Measurements from ENCODE around the gene OTOGL.
"Not testable (repeated sequence)": the region's sequence is repeated elsewhere in the genome, so short reads cannot be mapped to it uniquely, and the experiment has no call there.

OTOGL gene

DNA sequence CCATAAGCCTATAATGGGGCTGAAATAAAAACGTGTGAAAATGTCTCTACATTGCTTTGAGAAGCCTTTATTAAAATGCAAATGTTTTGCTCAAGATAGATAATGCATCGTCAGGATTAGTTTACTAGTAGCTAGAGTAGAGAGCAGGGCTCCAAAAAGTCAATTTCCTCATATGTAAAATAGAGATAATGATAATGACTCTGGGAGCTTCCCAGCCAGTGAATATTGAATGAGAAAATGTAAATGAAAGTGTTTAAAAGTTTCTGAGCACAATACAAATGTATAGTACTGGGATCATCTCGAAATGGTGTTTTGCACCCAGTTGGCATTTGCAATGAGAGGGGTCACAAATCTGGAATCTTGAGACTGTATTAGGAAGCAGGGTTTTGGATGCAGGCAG, 135.3 kb downstream of the OTOGL start:
- no peak for DNase-seq

DNA sequence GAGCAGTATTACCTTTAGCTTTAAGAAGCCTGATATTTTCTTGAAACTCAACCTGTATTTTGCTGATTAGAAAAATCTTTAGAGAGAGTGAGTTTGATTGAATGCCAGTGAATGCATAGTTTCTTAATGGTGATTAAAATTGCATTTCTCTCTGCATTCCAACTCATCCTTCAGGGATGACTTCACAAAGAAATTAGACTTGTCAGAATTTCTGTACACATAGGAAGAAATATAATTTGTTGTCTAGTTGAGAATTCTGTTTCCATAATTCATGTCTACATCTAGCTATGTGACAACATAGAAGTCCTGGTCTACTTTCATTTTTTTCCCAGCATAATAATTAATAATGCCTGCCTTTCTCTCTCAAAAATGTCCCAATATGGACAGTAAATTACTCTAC, 136.6 kb downstream of the OTOGL start:
- DNase-seq: no peak

- DNase-seq: no peak
Observed at GRCh38 chr12:80239867-80240266, 140.5 kb downstream of the OTOGL start.

DNA sequence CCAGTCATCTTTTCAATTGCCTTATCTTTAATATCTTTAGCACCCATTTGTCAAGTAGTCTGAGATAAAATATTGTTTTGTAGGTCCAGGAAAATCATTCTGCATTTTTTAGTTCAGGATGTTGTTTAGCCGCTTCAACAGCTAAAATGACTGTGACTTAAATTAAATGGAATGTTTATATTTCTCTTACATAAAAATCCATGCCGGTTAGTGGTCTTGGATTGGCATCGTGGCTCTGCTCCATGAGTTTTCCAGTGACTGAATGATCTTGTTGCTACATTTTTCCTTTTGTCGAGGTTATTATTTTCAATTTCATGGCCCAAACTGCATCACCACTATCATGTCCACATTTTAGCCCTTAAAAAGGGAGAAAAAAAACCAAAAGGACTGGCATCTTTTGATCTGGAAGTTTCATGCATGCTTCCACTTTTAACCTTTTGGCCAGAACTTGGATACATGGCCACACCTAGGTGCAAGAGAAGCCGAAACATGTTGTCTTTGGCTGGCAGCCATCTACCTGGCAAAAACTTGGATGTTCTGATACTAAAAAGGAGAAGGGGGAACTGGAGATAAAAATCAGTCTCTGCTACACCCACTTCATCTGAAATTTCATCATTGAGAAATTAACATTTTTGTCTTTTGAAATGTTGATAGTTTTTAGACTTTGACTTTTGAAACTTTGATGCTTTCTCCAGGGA, 142.4 kb downstream of the OTOGL start:
- no peak for DNase-seq

DNA sequence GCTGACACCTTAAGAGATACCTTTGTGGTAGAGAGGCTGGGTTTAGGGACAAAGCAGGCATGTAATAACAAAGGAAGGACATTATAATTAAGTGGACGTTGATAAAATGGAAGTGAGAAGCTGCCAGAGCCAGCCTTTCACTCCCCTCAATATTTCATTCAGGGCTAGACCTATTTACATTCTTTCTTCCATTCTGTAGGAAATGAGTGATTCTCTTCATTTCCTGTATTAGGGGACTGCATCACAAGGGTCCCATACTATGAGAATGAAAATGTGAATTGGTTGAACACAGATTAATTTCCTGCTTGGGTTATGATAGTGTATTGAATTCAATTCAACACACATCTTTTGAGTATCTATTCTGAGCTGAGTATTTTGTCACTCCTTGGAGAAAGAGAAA, 143.0 kb downstream of the OTOGL start:
- no peak for DNase-seq

- DNase-seq: not testable (repeated sequence)
Observed at GRCh38 chr12:80249581-80249980, 150.2 kb downstream of the OTOGL start.

DNA sequence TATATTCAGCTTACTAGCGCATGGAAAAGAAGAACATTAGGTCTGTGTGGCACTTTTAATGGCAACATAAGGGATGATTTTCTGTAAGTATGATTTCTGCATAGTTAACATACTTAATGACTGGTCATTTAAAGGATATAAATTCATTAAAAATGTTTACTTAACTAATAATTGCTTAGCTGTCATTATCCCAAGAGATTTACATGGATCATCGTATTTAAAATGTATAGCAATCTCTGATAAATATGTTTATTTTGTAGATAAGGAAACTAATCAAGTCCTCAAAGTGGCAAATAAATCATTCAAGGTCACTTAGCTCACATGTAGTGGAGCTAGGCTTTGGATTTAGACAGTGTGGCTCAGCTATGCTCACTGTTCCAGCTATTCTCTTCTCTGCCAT, 158.6 kb downstream of the OTOGL start:
- no peak for DNase-seq

GRCh38 chr12:80260269-80260668, 160.9 kb downstream of the OTOGL start:
- no peak for DNase-seq

DNA sequence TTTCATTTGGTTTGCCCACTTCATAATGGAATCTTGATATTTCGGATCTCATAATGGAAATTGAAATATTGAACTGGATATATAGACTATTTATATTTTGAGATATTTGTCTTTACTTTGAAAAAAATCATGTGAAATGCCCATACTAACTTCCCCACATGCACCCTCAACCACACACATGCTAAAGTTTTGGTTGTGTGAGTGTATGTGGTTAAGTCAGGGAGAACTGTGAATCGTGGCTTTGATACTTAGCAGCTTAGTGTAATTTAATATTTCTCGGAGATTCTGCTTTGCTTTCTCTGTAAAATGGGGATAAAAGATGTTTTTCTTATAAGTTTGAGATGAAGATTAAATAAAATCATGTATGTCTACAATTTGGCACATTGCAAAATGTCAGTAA, 162.1 kb downstream of the OTOGL start:
- no peak for DNase-seq

DNA sequence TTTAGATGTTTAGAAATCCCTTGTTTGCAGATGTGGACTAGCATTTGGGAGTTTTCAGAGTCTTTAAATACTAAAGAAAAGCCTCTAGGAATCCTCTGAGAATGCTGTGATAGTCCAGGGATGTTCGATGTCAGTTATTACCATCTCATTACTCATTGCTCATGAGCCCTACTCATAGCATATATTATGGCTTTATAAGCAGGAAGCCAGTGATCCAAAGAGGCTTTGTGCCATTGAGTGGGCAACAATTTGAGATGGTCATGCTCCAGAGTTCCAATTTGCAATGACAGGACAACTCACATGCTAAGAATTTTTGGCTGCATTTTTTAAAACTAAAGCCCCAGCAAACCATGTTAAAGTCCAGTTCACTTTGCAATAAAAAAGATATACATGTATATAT, 163.0 kb downstream of the OTOGL start:
- no peak for DNase-seq

DNA sequence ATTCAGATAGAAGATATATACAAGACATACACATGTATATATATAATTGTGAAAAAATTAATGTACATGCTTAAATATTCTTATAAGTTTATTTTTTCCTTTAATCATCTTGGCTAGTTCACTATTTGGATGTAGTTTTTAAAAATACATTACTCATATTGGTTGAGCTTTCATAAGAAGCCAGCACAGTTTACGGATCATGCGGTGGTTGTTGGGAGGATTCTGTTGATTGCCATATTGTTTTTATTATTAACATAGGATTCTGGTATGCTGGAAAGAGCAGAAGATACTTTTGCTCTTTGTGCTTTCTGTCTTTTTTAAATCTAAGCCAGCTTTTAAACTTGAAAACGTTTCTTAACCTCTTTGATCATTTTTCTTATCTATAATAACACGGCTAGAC, 163.4 kb downstream of the OTOGL start:
- DNase-seq: no peak

GRCh38 chr12:80264386-80264785, 165.0 kb downstream of the OTOGL start:
- DNase-seq: no peak

- no peak for DNase-seq
Observed at GRCh38 chr12:80264891-80265290, 165.6 kb downstream of the OTOGL start.

GRCh38 chr12:80268924-80269749, 169.8 kb downstream of the OTOGL start:
- no peak for DNase-seq

DNA sequence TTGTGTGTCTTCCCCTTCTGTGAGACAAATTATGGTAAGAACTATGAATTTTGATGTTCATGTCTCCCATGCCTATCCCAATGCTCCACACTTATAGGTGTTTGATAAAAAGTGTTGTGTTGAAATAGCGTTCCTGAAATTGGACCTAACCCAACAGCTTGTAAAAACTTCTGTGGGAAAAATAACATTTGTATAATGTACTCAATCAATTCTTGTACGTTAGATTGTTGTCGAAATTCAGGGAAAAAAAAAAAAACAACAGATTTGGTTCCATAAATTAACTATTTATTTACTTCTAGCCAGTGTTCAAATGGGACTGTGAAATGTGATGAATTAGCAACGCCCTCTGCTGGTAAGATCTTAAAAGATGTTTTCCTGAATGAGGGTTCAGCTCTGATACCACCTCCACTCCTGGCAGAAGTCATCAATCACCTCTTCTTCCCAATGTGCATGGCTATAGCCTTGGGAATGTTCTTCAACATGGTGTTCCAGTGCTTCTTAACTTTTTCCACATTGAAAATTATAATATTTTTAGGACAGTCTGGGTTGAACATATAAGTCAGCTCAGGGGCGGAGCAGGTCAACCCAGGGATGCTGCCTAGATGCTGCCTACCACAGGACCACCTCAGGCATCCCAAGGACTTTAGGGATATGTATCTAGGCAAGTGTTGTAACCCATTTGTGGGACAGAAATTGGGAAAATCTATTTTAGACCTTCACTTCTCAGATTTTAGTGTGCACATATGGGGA, 170.6 kb downstream of the OTOGL start:
- peak; percentile 76 for DNase-seq

DNA sequence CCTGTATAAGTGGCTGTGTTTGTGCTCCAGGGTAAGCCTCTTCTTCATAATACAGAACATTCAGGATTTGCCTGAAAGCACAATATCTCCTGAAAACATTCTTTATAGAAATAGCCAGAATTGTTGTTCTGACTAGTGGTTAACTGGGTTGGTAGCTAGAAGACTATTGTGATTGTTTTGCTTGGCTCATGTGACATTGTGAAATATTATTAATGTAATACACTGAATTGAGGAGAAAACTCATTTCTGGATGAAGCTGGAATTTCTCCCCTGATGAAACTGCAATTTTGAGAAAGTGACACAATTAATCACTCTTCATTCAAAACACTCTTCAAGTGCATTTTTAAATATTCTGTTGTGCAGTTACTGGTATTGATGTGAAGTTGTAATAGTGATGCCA, 172.4 kb downstream of the OTOGL start:
- no peak for DNase-seq

- peak; percentile 37 for DNase-seq
Observed at GRCh38 chr12:80272387-80272915, 173.1 kb downstream of the OTOGL start.

- no peak for DNase-seq
Observed at GRCh38 chr12:80273144-80273543, 173.8 kb downstream of the OTOGL start.

DNA sequence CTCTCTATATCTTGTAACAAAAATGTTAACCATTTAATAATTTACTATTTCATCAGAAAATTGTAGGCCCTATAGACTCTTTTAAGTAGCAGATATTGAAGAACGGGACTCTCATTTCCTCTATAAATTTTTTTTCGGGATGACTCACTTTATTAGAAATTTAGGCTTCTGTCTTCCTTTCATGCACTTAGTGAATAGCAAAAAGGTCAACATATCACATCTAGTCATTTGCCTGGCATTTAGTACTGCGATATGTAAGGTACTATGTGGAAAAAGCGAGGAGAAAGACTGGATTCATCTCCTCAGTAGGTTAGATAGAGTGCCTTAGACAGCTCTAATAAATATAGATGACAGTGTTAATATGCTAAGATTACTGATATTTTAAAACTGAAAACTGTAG, 178.4 kb downstream of the OTOGL start:
- DNase-seq: no peak

DNA sequence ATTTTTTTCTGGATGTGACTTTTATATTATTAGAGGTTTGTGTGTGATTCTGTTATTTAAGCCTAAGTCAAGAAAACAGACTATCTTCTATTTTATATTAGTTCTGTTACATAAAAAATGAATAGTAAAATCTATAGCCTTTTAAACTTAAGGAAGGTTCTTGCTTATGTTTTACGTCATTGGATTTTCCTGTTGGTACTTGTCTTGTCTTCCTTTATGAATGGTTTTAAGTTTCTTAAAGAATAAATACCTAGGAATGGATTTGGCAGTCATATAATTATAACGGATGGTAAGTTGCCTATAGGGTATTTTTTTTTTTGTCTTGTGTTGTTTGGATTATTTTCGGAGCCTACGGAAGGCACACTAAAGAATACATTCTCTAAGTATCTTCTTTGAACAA, 182.9 kb downstream of the OTOGL start:
- DNase-seq: no peak

GRCh38 chr12:80282761-80283160, 183.4 kb downstream of the OTOGL start:
- no peak for DNase-seq

GRCh38 chr12:80291108-80291754, 191.9 kb downstream of the OTOGL start:
- DNase-seq: no peak

DNA sequence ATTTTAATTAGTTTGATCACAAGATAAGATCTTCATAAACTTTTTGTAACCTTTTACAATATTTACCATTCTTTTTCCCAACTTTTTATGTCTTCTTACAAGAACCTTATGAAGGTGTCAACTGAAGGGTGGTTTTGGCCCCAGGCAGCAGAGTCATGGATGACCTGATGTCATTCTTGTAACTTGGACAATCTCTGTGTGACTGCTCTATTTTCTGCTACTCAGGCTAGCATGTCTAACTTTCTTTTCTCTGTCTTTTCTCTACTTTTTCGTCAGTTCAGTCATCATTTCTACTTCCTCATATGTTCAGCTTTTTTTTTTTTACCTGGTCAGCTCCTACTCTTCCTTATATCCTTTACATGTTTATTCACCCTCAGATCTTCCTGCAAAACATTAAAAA, 194.0 kb downstream of the OTOGL start:
- no peak for DNase-seq

All from eye (tissue), 1 donor.